KBM-7 (cell line): Measurements from ENCODE around the gene ZNF462.
"Not testable (repeated sequence)": the region's sequence is repeated elsewhere in the genome, so short reads cannot be mapped to it uniquely, and the experiment has no call there.

Experiments used
- DNase-seq: peaks from one replicate; pipeline ENCODE4 v3.0.0-alpha.2; 2015
- in situ Hi-C: fragments of 300-500 bp; cut with MboI; formaldehyde crosslinking; loops from 2 replicates; pipeline ENCODE4 v1.14.3; 2020; ENCODE audit warnings: low sequenced_read_pairs, low pct_unique_long_range_greater_than_20kb, mixed read lengths

ZNF462 gene

GRCh38 chr9:106883626-106884190 is 20.7 kb downstream of the ZNF462 start:
- peak; percentile 37 for DNase-seq
- in situ Hi-C loops, result no loop called here

GRCh38 chr9:106885451-106885850 is 22.5 kb downstream of the ZNF462 start:
- in situ Hi-C loops, result no loop called here
- DNase-seq, result no peak

- in situ Hi-C loops, result no loop called here
- DNase-seq, result peak; percentile 3
Measured at GRCh38 chr9:106886111-106887046, 23.4 kb downstream of the ZNF462 start.

- DNase-seq, result no peak
- in situ Hi-C loops, result no loop called here
Measured at GRCh38 chr9:106887066-106887465, 24.1 kb downstream of the ZNF462 start.

- no peak for DNase-seq
- in situ Hi-C loops, result no loop called here
Measured at GRCh38 chr9:106889061-106889590, 26.2 kb downstream of the ZNF462 start.

GRCh38 chr9:106890608-106891007 is 27.6 kb downstream of the ZNF462 start:
- in situ Hi-C loops, result no loop called here
- DNase-seq, result no peak

- in situ Hi-C loops, result no loop called here
- DNase-seq, result no peak
Measured at GRCh38 chr9:106891286-106891685, 28.3 kb downstream of the ZNF462 start.

- DNase-seq, result no peak
- in situ Hi-C loops, result no loop called here
Measured at GRCh38 chr9:106892632-106893031, 29.7 kb downstream of the ZNF462 start.

GRCh38 chr9:106893088-106893487 is 30.1 kb downstream of the ZNF462 start:
- in situ Hi-C loops, result no loop called here
- no peak for DNase-seq

GRCh38 chr9:106896695-106897094 is 33.7 kb downstream of the ZNF462 start:
- in situ Hi-C loops, result no loop called here

GRCh38 chr9:106897236-106897635 is 34.3 kb downstream of the ZNF462 start:
- in situ Hi-C loops, result no loop called here
- DNase-seq, result no peak

More at GRCh38 chr9:106896695-106897094, 33.7 kb downstream of the ZNF462 start:
- DNase-seq, result no peak

- in situ Hi-C loops, result no loop called here
Measured at GRCh38 chr9:106897751-106898150, 34.8 kb downstream of the ZNF462 start.

GRCh38 chr9:106900523-106900922 is 37.6 kb downstream of the ZNF462 start:
- in situ Hi-C loops, result not testable (repeated sequence)

More at GRCh38 chr9:106897751-106898150, 34.8 kb downstream of the ZNF462 start:
- no peak for DNase-seq

GRCh38 chr9:106906129-106906528 is 43.2 kb downstream of the ZNF462 start:
- DNase-seq, result no peak
- in situ Hi-C loops, result no loop called here

More at GRCh38 chr9:106900523-106900922, 37.6 kb downstream of the ZNF462 start:
- not testable (repeated sequence) for DNase-seq

- DNase-seq, result no peak
- in situ Hi-C loops, result no loop called here
Measured at GRCh38 chr9:106911951-106912350, 49.0 kb downstream of the ZNF462 start.

GRCh38 chr9:106913276-106913675 is 50.3 kb downstream of the ZNF462 start:
- no peak for DNase-seq
- in situ Hi-C loops, result no loop called here

GRCh38 chr9:106915851-106916250 is 52.9 kb downstream of the ZNF462 start:
- DNase-seq, result no peak
- in situ Hi-C loops, result no loop called here

GRCh38 chr9:106916466-106917235 is 53.7 kb downstream of the ZNF462 start:
- in situ Hi-C loops, result no loop called here
- peak; percentile 69 for DNase-seq

GRCh38 chr9:106918825-106919509 is 56.0 kb downstream of the ZNF462 start:
- no peak for DNase-seq
- in situ Hi-C loops, result no loop called here
